NCI-H748 treated with DMSO at 0.1 percent for 48 hours (cell line): ENCODE data around the gene SIGMAR1.
"Not testable (repeated sequence)": the region's sequence is repeated elsewhere in the genome, so short reads cannot be mapped to it uniquely, and the experiment has no call there.

Source experiments
- DNase-seq: peaks from one replicate; lab custom pipeline; 2025; lab: John Stamatoyannopoulos, UW

SIGMAR1 gene

GRCh38 chr9:34654323-34655051 is 16.9 kb upstream of the SIGMAR1 start:
- DNase-seq: no peak

GRCh38 chr9:34653151-34654072 is 15.8 kb upstream of the SIGMAR1 start:
- DNase-seq: no peak

GRCh38 chr9:34652602-34653000 is 15.0 kb upstream of the SIGMAR1 start:
- no peak for DNase-seq

DNA sequence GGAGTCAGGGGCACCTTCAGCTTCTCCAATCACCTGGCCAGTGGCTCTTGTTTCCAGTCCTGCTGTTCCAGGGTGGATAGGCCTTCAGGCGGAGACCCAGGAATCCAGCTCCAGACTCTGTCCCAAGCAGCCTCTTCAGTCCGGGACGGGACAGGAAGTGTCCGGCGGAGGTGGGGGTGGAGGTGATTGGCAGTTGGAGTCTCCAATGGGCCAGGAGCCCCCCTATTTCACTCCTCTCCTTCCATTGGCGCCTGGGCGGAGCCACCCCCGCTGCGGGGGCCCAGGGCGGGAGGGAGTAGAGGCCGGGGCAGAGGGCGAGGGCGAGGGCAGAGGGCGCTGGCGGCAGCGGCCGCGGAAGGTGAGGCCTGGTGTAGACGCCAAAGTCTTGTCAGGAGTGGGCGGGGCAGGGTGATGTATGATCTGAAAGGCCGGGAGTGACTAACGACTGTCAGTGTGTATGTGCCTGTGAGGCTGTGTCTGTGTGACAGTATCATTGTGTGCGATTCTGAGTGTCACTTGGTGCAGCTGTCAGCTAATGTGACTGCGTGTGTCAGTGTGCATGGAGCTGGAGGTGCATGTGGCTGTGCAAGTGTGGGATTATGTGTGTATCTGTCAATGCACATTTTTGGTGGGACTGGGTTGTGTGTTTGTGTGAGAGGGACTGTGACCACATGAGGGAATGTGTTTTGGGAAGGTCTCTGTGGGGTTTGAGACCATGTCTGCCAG is 14.5 kb upstream of the SIGMAR1 start, which contains the start of gene IL11RA:
Gene IL11RA, plus strand, starts transcription at position 310 of the 726 bp plus-strand sequence. CDS start 3,033 bp downstream, outside the sequence.
- no peak for DNase-seq

DNA sequence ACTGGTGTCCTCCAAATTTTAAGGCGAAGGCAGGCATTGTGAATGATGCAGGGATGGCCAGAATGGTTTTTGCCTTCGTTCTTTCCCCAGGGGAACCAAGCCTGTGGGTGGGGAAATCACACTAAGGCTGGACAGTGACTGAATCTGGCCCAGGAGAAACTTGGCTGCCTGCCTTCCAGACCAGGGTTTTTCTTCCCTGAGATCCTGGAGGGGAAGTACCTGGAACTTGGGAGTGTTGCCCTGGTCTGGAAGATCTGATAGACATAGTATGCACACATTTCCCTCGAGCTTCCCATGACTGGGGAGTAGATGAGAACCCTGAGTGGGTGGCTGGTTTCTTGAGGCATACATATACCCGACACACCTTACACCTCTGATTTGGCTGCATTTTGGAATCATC is 13.7 kb upstream of the SIGMAR1 start:
- DNase-seq: no peak

DNA sequence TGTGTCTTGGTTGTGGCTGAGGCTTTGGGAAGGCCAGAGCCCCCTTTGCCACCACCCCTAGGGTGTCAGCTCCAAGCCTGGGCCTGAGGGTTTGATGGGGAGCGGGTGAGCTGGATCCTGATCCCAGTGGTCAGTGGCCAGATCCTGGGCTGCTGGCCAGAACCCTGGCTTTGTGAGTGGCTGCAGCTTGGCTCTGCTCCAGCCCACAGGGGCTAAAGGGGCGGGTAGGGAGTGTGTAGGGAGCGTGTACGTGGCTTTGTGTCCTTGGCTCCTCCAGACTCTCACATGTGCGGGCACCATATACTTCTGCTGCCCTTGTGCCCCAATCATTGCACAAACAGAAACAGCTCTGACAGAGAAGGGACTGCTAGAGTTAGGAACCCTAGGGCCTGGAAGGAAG is 13.2 kb upstream of the SIGMAR1 start:
- no peak for DNase-seq

GRCh38 chr9:34648673-34649072 is 11.1 kb upstream of the SIGMAR1 start:
- no peak for DNase-seq

- no peak for DNase-seq
Measured at GRCh38 chr9:34647651-34648050, 10.1 kb upstream of the SIGMAR1 start.

DNA sequence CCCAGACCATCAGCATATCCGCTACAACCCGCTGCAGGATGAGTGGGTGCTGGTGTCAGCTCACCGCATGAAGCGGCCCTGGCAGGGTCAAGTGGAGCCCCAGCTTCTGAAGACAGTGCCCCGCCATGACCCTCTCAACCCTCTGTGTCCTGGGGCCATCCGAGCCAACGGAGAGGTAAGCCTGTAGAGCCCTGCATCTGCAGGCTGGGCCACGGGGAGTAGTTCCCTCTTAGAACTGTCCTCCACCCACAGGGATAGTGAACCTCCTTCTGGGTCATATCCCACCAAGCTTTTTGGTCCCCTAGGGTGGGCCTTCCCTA is 9.5 kb upstream of the SIGMAR1 start:
- no peak for DNase-seq

GRCh38 chr9:34646211-34647083 is 8.9 kb upstream of the SIGMAR1 start, which contains the start of gene GALT:
Gene GALT (plus strand): TSS chr9:34646675. CDS start chr9:34646705, 30 bp downstream.
- peak; percentile 82 for DNase-seq

DNA sequence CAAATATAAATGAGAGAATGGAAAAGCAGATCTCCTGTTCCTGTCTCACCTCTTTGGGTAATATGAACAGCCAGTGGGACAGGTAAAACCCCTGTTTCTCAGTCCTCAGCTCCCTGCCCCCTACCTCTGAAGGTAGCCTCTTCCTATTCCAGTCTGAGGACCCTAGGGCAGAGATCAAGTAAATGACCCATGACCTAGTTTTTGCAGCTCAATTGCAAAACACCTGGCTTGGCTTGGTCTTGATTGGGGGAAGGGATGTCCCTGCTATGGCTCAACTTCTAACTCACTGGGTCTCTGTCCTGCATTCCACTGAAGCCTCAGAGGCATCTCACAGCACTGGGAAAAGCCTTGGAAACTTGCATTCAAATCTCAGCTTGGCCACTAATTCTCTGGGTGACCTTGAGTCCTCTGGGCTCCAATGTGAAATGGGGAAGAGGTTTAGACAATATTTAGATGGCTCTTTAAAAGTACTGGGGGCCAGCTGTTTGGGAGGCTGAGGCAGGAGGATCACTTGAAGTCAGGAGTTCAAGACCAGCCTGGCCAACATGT is 7.3 kb upstream of the SIGMAR1 start:
- DNase-seq: no peak

- no peak for DNase-seq
Measured at GRCh38 chr9:34642679-34643078, 5.1 kb upstream of the SIGMAR1 start.

GRCh38 chr9:34639322-34639721 is 1.7 kb upstream of the SIGMAR1 start:
- not testable (repeated sequence) for DNase-seq

GRCh38 chr9:34638138-34638445 is 505 bp upstream of the SIGMAR1 start:
- no peak for DNase-seq

GRCh38 chr9:34636791-34637355 is 714 bp downstream of the SIGMAR1 start:
- no peak for DNase-seq

DNA sequence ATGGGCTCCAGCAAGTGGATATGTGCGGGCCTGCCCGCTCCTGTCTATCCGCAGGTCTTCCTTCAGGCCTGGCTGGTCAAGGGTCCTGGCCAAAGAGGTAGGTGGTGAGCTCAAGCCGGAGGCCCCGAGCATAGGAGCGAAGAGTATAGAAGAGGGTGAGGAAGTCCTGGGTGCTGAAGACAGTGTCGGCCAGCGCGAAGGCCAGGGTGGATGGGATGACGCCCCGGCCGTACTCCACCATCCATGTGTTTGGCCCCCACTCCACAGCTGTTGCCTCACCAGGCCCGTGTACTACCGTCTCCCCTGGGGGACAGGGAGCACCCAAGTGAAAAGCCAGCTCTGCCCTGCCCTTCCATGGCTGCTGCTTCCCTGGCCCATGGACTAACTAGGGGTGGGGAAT is 2.0 kb downstream of the SIGMAR1 start:
- DNase-seq: no peak

GRCh38 chr9:34634551-34635248 is 2.9 kb downstream of the SIGMAR1 start:
- DNase-seq: no peak

GRCh38 chr9:34633851-34634550 is 3.6 kb downstream of the SIGMAR1 start:
- peak; percentile 54 for DNase-seq

GRCh38 chr9:34633166-34633565 is 4.4 kb downstream of the SIGMAR1 start:
- no peak for DNase-seq
